ENCODE data around the gene PCNA.

Gene PCNA

DNA sequence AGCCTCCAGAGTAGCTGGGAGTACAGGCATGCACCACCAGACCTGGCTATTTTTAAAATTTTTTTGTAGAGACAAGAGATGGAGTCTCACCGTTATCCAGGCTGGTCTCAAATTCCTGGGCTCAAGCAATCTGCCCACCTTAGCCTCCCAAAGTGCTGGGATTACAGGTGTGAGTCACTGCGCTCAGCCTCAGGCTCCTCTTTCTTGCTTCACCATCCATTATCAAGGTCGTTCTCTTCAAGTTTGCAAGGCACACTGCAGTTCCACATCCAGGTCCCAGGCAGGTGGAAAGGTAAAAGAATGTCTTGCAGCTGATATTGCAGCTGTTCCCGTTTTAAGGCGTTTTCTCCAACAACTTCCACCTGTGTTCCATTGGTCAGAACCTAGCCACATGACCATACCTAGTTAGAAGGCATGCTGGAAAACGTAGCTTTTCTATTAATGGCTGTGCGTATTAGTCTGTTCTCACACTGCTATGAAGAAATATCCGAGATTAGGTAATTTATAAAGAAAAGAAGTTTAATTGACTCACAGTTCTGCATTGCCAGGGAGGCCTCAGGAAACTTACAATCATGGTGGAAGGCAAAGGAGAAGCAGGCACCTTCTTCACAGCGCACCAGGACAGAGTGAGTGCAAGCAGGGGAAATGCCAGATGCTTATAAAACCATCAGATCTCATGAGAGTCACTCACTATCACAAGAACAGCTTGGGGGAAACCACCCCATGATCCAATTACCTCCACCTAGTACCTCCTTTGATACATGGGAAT, 51.7 kb downstream of the PCNA start:
- DNase-seq (ENCODE audit: low read depth in 2 of 2): no peak

DNA sequence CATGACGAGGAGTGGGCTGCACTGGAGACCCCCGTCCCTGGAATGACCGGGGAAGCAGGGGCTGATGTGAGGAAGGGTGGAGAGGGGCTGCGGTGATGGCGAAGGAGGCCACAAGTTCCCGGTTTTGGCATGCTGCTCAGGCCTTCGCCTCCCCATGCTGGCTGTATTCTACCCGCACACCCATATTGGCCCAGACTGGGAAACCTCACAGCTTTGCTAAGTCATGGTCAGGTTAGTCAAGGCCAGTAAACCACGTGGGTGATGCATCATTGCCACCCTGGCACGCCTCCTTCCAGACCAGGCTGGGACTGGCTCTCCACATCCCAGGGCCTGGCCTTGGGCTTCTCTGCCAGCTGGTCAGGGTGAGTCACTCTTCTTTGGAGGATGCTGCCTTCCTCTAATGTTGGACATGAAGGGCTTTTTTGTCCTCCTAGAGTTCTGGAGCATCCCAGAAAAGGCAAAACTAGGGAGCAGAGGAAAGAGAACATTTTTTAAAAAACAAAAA, 53.8 kb downstream of the PCNA start:
- DNase-seq (ENCODE audit: low read depth in 2 of 2): peak; percentile 18 to 21

DNA sequence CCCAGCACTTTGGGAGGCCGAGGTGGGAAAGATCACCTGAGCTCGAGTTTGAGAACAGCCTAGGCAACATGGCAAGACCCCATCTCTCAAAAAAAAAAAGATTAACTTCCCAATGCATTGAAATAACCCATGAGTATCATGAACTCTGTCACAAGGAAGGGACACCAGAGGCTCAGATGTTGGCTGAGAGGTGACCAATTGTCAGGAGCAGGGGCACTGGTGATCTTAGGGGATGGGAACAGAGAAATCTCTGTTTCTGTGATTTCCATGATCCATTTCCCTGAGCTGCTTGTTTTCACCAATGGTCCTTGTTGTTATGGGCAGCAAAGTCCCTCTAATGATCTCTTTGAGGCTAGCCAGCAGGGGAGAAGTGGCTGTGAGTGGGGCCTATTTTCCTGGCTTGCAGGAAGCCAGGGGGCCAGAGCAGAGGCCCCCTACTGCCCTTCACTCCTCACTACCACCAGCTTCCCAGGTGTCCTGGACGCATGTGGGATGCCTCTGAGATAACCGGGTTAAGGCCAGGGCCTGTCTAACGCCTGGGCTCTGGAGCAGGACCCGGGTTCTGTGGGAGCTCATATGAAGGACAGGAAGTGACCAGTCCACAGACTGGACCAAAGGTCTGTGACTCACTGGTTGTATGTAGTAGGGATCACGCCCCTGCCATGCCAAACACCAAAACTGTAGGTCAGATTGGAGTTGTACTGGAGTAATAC, 54.4 kb downstream of the PCNA start:
- DNase-seq (ENCODE audit: low read depth in 2 of 2): no peak

Data from fibroblast of skin of left biceps (primary cell).